ENCODE data around the gene NELL1.

The NELL1 gene

DNA sequence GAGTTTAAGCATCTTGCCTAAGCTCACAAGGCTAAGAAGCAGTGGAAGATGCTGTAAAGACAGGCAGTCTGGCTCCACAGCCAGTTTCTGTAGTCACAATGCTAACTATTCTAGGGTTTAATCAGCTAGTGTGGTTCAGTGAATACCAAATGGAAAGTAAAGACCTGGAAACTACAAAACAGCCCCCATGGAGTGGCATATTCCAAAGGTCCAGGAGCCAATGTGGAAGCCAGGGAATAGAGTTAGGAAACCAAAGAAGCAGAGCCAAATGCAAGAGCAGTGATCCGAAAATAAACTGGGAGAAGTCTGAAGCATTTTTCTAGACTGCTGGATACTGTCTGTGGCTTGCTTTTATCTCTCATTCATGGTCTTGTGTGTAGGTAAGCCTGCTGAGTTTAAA lies 792.3 kb downstream of the NELL1 start:
- Histone ChIP-seq H3K27ac (ENCODE audit: low read depth, low read length) (no peak overlapping the region), H3K4me1 (ENCODE audit: control insufficient read depth in 1 of 2, insufficient read depth in 2 of 2, low read length in 2 of 2) (no peaks in the 10 kb centered on the region), H3K36me3 (ENCODE audit: control insufficient read depth in 1 of 2, insufficient read depth in 2 of 2, low read length in 2 of 2) (no peaks in the 10 kb centered on the region), H3K9ac (ENCODE audit: low read depth in 1 of 2, low read length in 2 of 2) (no peak overlapping the region), H3K27me3 (ENCODE audit: control insufficient read depth in 1 of 2, insufficient read depth in 2 of 2, low read length in 2 of 2) (no peaks in the 10 kb centered on the region), H3K9me3 (ENCODE audit: control insufficient read depth in 1 of 2, low read length in 2 of 2) (peaks cover 0 to 4% of the 10 kb centered on the region in 2 donors), H3K4me3 (ENCODE audit: low read depth in 1 of 2, low read length in 2 of 2) (no peak overlapping the region)

DNA sequence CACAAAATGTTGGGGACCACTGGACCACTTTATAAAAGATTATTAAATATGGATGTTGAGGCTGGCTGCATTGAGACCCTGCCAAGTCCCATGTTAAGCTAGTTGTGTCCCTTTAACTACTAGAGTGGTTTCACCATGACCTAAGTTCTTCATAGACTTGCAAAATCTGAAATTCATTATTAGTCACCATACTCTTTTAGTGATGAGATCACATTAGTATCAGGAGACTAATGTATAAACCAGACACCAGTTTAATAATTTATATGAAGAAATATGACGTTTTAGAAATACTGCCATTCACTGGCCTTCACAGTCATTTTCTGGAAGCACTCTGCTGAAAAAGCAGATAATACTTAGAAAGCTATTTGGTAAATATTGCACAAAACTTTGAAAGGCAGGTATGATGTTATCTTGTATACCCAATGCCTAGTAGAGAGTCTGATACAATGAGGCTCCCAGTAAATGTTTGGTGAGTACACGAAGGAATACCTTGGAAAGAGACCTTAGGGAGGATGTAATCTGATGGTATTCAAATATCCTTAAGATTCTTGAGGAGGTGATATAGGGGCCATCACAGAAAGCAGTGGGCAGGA lies 795.3 kb downstream of the NELL1 start:
- no peaks in the 10 kb centered on the region for H3K4me1 ChIP-seq (ENCODE audit: control insufficient read depth in 1 of 2, insufficient read depth in 2 of 2, low read length in 2 of 2)

DNA sequence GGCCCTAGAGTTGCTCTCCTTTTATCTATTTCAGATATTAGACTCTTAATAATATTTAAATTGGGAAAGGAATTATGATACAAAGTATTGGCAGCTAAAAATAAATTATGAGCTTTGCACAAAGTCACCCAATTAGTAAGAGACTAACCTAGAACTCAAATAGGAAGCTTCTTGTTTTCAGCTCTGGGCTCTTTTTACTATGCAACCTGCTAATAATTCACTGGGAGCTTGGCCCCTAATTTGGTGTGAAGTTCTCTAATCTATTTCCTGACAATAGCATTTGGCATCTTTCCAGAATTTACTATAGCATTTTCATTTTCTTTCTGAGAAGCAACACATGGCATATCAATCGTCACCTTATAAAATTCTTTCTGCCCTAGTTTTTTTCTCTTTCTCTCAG lies 795.8 kb downstream of the NELL1 start:
- Histone ChIP-seq H3K27me3 (ENCODE audit: control insufficient read depth in 1 of 2, insufficient read depth in 2 of 2, low read length in 2 of 2) (no peaks in the 10 kb centered on the region), H3K36me3 (ENCODE audit: control insufficient read depth in 1 of 2, insufficient read depth in 2 of 2, low read length in 2 of 2) (no peaks in the 10 kb centered on the region), H3K9ac (ENCODE audit: low read depth in 1 of 2, low read length in 2 of 2) (no peak overlapping the region), H3K4me1 (ENCODE audit: control insufficient read depth in 1 of 2, insufficient read depth in 2 of 2, low read length in 2 of 2) (no peaks in the 10 kb centered on the region), H3K27ac (ENCODE audit: low read depth, low read length) (no peak overlapping the region), H3K4me3 (ENCODE audit: low read depth in 1 of 2, low read length in 2 of 2) (no peak overlapping the region), H3K9me3 (ENCODE audit: control insufficient read depth in 1 of 2, low read length in 2 of 2) (peaks cover 0 to 4% of the 10 kb centered on the region in 2 donors)

More for the DNA sequence above, 795.3 kb downstream of the NELL1 start:
- H3K9ac ChIP-seq (ENCODE audit: low read depth in 1 of 2, low read length in 2 of 2) = no peak overlapping the region
- peaks cover 0 to 4% of the 10 kb centered on the region in 2 donors for H3K9me3 ChIP-seq (ENCODE audit: control insufficient read depth in 1 of 2, low read length in 2 of 2)
- H3K27ac ChIP-seq (ENCODE audit: low read depth, low read length) = no peak overlapping the region
- H3K27me3 ChIP-seq (ENCODE audit: control insufficient read depth in 1 of 2, insufficient read depth in 2 of 2, low read length in 2 of 2) = no peaks in the 10 kb centered on the region
- H3K36me3 ChIP-seq (ENCODE audit: control insufficient read depth in 1 of 2, insufficient read depth in 2 of 2, low read length in 2 of 2) = no peaks in the 10 kb centered on the region
- H3K4me3 ChIP-seq (ENCODE audit: low read depth in 1 of 2, low read length in 2 of 2) = no peak overlapping the region

DNA sequence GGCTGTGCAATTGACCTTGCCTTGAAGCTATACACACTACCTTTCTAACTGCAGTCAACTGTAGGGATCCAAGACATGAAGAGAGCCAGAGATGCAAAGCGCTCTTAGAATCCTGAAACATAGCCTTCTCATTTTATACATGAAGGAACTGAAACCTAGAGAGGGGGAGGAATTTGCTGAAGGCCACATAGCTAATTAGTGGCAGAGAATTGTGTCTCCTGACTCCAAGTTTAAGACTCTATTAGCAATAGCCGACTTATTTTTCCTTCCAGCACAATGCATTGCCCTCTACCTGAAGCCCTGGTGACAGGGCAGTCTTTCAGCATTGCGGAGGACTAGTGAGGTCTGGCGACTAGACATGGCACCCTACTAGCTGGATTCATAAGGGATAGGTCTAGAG lies 796.5 kb downstream of the NELL1 start:
- Histone ChIP-seq H3K27ac (ENCODE audit: low read depth, low read length) (no peak overlapping the region), H3K27me3 (ENCODE audit: control insufficient read depth in 1 of 2, insufficient read depth in 2 of 2, low read length in 2 of 2) (no peaks in the 10 kb centered on the region), H3K9ac (ENCODE audit: low read depth in 1 of 2, low read length in 2 of 2) (no peak overlapping the region), H3K4me1 (ENCODE audit: control insufficient read depth in 1 of 2, insufficient read depth in 2 of 2, low read length in 2 of 2) (no peaks in the 10 kb centered on the region), H3K9me3 (ENCODE audit: control insufficient read depth in 1 of 2, low read length in 2 of 2) (peaks cover 0 to 4% of the 10 kb centered on the region in 2 donors), H3K36me3 (ENCODE audit: control insufficient read depth in 1 of 2, insufficient read depth in 2 of 2, low read length in 2 of 2) (no peaks in the 10 kb centered on the region), H3K4me3 (ENCODE audit: low read depth in 1 of 2, low read length in 2 of 2) (no peak overlapping the region)

DNA sequence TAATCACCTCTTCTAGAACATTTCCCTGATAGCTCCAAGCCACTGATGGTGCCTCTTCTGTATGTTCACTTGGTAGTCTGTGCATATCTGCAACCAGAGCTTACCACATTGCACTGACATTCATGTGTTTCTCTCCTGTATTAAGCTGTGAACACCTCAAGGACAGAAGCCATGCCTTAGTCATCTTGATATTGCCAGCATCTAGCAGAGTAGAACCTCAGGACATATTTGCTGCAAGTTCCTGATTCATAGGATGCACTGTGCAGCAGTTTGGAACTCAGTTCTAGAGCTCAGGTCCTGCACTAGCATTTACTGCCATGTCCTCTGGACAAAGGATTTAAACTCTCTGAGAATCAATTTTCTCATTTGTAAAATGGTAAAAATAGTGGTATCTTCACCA lies 801.1 kb downstream of the NELL1 start:
- H3K36me3 ChIP-seq (ENCODE audit: control insufficient read depth in 1 of 2, insufficient read depth in 2 of 2, low read length in 2 of 2) = no peaks in the 10 kb centered on the region
- no peak overlapping the region for H3K4me3 ChIP-seq (ENCODE audit: low read depth in 1 of 2, low read length in 2 of 2)
- H3K9ac ChIP-seq (ENCODE audit: low read depth in 1 of 2, low read length in 2 of 2) = no peak overlapping the region
- no peaks in the 10 kb centered on the region for H3K4me1 ChIP-seq (ENCODE audit: control insufficient read depth in 1 of 2, insufficient read depth in 2 of 2, low read length in 2 of 2)
- no peaks in the 10 kb centered on the region for H3K27me3 ChIP-seq (ENCODE audit: control insufficient read depth in 1 of 2, insufficient read depth in 2 of 2, low read length in 2 of 2)
- no peaks in the 10 kb centered on the region for H3K9me3 ChIP-seq (ENCODE audit: control insufficient read depth in 1 of 2, low read length in 2 of 2)
- no peak overlapping the region for H3K27ac ChIP-seq (ENCODE audit: low read depth, low read length)

DNA sequence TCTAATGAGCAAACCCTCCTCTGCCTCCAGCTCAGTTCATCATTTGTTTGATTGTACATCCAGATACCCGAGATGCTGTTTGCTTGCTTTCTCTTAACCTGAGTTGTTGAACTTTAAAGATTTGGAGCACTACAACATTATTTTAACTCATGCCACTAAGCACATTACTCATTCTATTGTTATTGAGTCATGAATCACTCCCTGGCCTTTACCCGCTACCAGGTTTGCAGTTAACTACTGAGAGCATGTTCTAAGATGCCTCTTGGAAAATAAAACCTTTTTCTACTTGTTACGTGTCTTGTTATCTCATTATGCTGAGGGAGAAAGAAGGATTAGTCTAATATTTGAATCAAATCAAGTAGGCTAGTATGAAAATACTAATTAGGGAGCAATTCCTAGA lies 802.9 kb downstream of the NELL1 start:
- Histone ChIP-seq H3K4me1 (ENCODE audit: control insufficient read depth in 1 of 2, insufficient read depth in 2 of 2, low read length in 2 of 2) (no peaks in the 10 kb centered on the region), H3K27me3 (ENCODE audit: control insufficient read depth in 1 of 2, insufficient read depth in 2 of 2, low read length in 2 of 2) (no peaks in the 10 kb centered on the region), H3K9me3 (ENCODE audit: control insufficient read depth in 1 of 2, low read length in 2 of 2) (no peaks in the 10 kb centered on the region), H3K27ac (ENCODE audit: low read depth, low read length) (no peak overlapping the region), H3K36me3 (ENCODE audit: control insufficient read depth in 1 of 2, insufficient read depth in 2 of 2, low read length in 2 of 2) (no peaks in the 10 kb centered on the region), H3K9ac (ENCODE audit: low read depth in 1 of 2, low read length in 2 of 2) (no peak overlapping the region), H3K4me3 (ENCODE audit: low read depth in 1 of 2, low read length in 2 of 2) (no peak overlapping the region)

DNA sequence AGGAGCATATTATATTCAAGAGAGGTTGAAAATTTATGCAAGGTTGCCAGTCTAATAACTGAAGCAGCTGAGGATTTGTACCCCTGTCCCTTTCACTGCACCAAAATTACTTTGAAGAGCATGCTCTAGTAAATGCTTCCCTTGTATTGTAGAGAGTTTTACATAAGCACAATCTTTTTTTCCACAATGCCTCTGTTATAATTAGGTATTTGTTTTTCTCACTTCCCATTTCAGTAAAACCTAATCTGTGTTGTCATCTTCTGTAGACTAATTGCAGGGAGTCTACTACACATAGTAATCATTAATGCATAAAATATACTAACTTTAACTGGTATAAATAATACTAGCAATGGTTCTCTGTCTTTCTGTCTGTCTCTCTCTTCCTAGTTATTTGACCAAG lies 805.1 kb downstream of the NELL1 start:
- H3K27me3 ChIP-seq (ENCODE audit: control insufficient read depth in 1 of 2, insufficient read depth in 2 of 2, low read length in 2 of 2) = no peaks in the 10 kb centered on the region
- no peak overlapping the region for H3K4me3 ChIP-seq (ENCODE audit: low read depth in 1 of 2, low read length in 2 of 2)
- no peak overlapping the region for H3K27ac ChIP-seq (ENCODE audit: low read depth, low read length)
- H3K4me1 ChIP-seq (ENCODE audit: control insufficient read depth in 1 of 2, insufficient read depth in 2 of 2, low read length in 2 of 2) = no peaks in the 10 kb centered on the region
- no peaks in the 10 kb centered on the region for H3K9me3 ChIP-seq (ENCODE audit: control insufficient read depth in 1 of 2, low read length in 2 of 2)
- H3K36me3 ChIP-seq (ENCODE audit: control insufficient read depth in 1 of 2, insufficient read depth in 2 of 2, low read length in 2 of 2) = no peaks in the 10 kb centered on the region
- H3K9ac ChIP-seq (ENCODE audit: low read depth in 1 of 2, low read length in 2 of 2) = no peak overlapping the region

DNA sequence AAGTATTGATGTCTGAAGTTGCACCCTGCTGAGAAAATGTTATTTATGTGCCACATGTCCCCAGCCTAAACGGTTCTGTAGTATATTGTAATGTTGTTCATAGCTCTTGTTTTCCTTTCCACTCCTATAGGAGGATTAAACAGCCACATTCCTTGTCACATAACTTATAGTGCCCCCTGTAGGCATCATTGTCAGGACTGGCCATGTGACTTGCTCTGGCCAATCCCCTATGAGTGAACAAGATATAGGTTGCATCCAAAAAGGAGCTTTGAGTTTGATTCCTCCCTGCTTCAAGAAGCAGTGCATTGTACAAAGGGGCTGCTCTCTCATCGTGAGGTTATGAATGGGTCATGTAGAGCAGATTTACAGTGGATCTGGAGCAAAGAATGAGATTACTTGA lies 805.9 kb downstream of the NELL1 start:
- Histone ChIP-seq H3K36me3 (ENCODE audit: control insufficient read depth in 1 of 2, insufficient read depth in 2 of 2, low read length in 2 of 2) (no peaks in the 10 kb centered on the region), H3K4me1 (ENCODE audit: control insufficient read depth in 1 of 2, insufficient read depth in 2 of 2, low read length in 2 of 2) (no peaks in the 10 kb centered on the region), H3K9me3 (ENCODE audit: control insufficient read depth in 1 of 2, low read length in 2 of 2) (no peaks in the 10 kb centered on the region), H3K27me3 (ENCODE audit: control insufficient read depth in 1 of 2, insufficient read depth in 2 of 2, low read length in 2 of 2) (no peaks in the 10 kb centered on the region), H3K4me3 (ENCODE audit: low read depth in 1 of 2, low read length in 2 of 2) (no peak overlapping the region), H3K9ac (ENCODE audit: low read depth in 1 of 2, low read length in 2 of 2) (no peak overlapping the region), H3K27ac (ENCODE audit: low read depth, low read length) (no peak overlapping the region)

DNA sequence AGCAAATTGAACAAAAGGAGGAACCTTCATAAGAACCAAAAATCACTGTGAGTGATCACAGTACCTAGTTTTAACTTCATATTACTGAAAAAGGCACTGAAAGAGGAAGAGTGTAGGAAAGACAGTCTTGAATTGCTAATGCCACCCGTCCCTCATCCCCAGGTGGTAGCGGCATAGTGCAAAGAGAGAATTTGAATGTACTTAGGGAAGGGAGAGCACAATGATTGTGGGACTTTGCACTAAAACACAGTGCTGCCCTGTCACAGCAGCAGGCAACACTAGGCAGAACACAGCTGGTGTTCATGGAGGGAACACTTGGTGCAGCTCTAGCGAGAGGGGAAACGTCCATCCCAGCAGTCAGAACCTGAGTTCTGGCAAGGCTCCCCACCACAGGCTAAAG lies 807.2 kb downstream of the NELL1 start:
- Histone ChIP-seq H3K4me3 (ENCODE audit: low read depth in 1 of 2, low read length in 2 of 2) (no peak overlapping the region), H3K9ac (ENCODE audit: low read depth in 1 of 2, low read length in 2 of 2) (no peak overlapping the region), H3K27me3 (ENCODE audit: control insufficient read depth in 1 of 2, insufficient read depth in 2 of 2, low read length in 2 of 2) (no peaks in the 10 kb centered on the region), H3K4me1 (ENCODE audit: control insufficient read depth in 1 of 2, insufficient read depth in 2 of 2, low read length in 2 of 2) (no peaks in the 10 kb centered on the region), H3K9me3 (ENCODE audit: control insufficient read depth in 1 of 2, low read length in 2 of 2) (no peaks in the 10 kb centered on the region), H3K36me3 (ENCODE audit: control insufficient read depth in 1 of 2, insufficient read depth in 2 of 2, low read length in 2 of 2) (no peaks in the 10 kb centered on the region), H3K27ac (ENCODE audit: low read depth, low read length) (no peak overlapping the region)

DNA sequence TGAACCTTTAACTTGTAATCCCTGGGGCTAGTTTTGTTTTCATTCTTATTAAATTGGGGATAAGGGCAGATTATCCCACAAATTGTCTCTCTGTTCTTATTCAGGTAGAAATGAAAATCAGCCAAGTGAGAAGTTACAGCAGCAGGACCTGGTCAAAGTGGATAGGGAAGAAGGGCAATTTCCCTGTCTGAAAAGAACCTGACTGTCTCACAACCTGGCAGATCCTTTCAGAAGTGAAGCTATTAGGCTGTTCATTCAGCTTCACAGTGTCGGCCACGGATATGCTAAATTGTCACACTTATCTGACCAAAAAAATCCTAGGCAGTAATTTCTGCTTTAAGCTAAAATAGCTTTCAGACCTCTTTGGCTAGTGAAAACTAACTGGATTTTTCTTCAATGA lies 810.9 kb downstream of the NELL1 start:
- no peaks in the 10 kb centered on the region for H3K4me1 ChIP-seq (ENCODE audit: control insufficient read depth in 1 of 2, insufficient read depth in 2 of 2, low read length in 2 of 2)
- H3K9me3 ChIP-seq (ENCODE audit: control insufficient read depth in 1 of 2, low read length in 2 of 2) = no peaks in the 10 kb centered on the region
- H3K36me3 ChIP-seq (ENCODE audit: control insufficient read depth in 1 of 2, insufficient read depth in 2 of 2, low read length in 2 of 2) = no peaks in the 10 kb centered on the region
- H3K27ac ChIP-seq (ENCODE audit: low read depth, low read length) = no peak overlapping the region
- no peak overlapping the region for H3K4me3 ChIP-seq (ENCODE audit: low read depth in 1 of 2, low read length in 2 of 2)
- H3K9ac ChIP-seq (ENCODE audit: low read depth in 1 of 2, low read length in 2 of 2) = no peak overlapping the region
- no peaks in the 10 kb centered on the region for H3K27me3 ChIP-seq (ENCODE audit: control insufficient read depth in 1 of 2, insufficient read depth in 2 of 2, low read length in 2 of 2)

DNA sequence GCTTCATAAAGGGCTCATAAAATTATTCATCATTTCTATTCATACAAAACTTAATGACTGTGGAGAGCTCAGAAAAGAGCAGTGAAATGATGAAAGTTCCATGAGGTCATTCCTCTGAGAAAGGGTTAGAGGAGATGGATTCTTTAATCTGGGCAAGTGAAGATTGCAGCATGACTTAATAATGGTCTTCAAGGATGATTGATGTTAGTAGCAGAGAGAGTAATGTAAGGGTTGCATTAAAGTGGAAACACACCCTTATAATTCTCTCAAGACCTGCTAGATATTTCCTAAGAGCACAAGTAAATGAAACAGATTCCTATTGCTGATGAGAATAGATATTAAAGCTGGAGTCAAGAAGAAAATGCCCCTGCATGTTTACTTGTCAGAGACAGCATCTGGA lies 811.9 kb downstream of the NELL1 start:
- Histone ChIP-seq H3K4me1 (ENCODE audit: control insufficient read depth in 1 of 2, insufficient read depth in 2 of 2, low read length in 2 of 2) (no peaks in the 10 kb centered on the region), H3K27ac (ENCODE audit: low read depth, low read length) (no peak overlapping the region), H3K9ac (ENCODE audit: low read depth in 1 of 2, low read length in 2 of 2) (no peak overlapping the region), H3K36me3 (ENCODE audit: control insufficient read depth in 1 of 2, insufficient read depth in 2 of 2, low read length in 2 of 2) (no peaks in the 10 kb centered on the region), H3K27me3 (ENCODE audit: control insufficient read depth in 1 of 2, insufficient read depth in 2 of 2, low read length in 2 of 2) (no peaks in the 10 kb centered on the region), H3K4me3 (ENCODE audit: low read depth in 1 of 2, low read length in 2 of 2) (no peak overlapping the region), H3K9me3 (ENCODE audit: control insufficient read depth in 1 of 2, low read length in 2 of 2) (no peaks in the 10 kb centered on the region)

Data from duodenal mucosa (tissue), 2 donors.